ENCODE measurements around the gene ATP7B.

The ATP7B gene

GRCh38 chr13:51916962-51917361, 94.3 kb downstream of the ATP7B start:
- Histone ChIP-seq H3K36me3 (ENCODE audit: control insufficient read depth in 4 of 4, insufficient read depth in 4 of 4, low read length in 3 of 4) (no peaks in the 10 kb centered on the region), H3K9me3 (ENCODE audit: control extremely low read depth in 1 of 5, control insufficient read depth in 4 of 5, insufficient read depth in 2 of 5, low read depth in 1 of 5, low read length in 4 of 5) (no peaks in the 10 kb centered on the region), H3K27ac (ENCODE audit: insufficient read depth in 1 of 2, low read depth in 1 of 2, low read length in 2 of 2, poor library complexity in 1 of 2, severe bottlenecking in 2 of 2) (no peak overlapping the region), H3K4me1 (ENCODE audit: control extremely low read depth in 1 of 4, control insufficient read depth in 4 of 4, insufficient read depth in 4 of 4, low read length in 3 of 4) (peaks cover 0 to 24% (median 16%) of the 10 kb centered on the region in 4 experiments), H3K27me3 (replicated peaks in 2 of 5; ENCODE audit: control insufficient read depth in 4 of 5, insufficient read depth in 5 of 5, low read length in 4 of 5) (no peaks in the 10 kb centered on the region), H3K4me3 (ENCODE audit: control insufficient read depth in 1 of 7, extremely low read depth in 1 of 7, insufficient read depth in 4 of 7, low read depth in 2 of 7, low read length in 6 of 7) (no peak overlapping the region)
- ChIA-PET POLR2A (no interaction called here), CTCF (interaction anchor here (1.2 to 1.5 kb wide), 5 partner anchors 12 to 102 kb away, joined by 3 to 8 read pairs (median 3); no protein-coding TSS in a partner anchor)
- WGBS (ENCODE audit: insufficient coverage): 100% methylated on average over 6 of the region's 8 CpGs
- no peak for DNase-seq

GRCh38 chr13:51916051-51916818, 95.0 kb downstream of the ATP7B start:
- no peaks in the 10 kb centered on the region for H3K9me3 ChIP-seq (ENCODE audit: control extremely low read depth in 1 of 5, control insufficient read depth in 4 of 5, insufficient read depth in 2 of 5, low read depth in 1 of 5, low read length in 4 of 5)
- H3K4me3 ChIP-seq (ENCODE audit: control insufficient read depth in 1 of 7, extremely low read depth in 1 of 7, insufficient read depth in 4 of 7, low read depth in 2 of 7, low read length in 6 of 7): no peak overlapping the region
- DNase-seq: no peak
- H3K27ac ChIP-seq (ENCODE audit: insufficient read depth in 1 of 2, low read depth in 1 of 2, low read length in 2 of 2, poor library complexity in 1 of 2, severe bottlenecking in 2 of 2): no peak overlapping the region
- no peaks in the 10 kb centered on the region for H3K27me3 ChIP-seq (replicated peaks in 2 of 5; ENCODE audit: control insufficient read depth in 4 of 5, insufficient read depth in 5 of 5, low read length in 4 of 5)
- ChIA-PET POLR2A (no interaction called here), CTCF (interaction anchor here (0.6 to 1.5 kb wide), 5 partner anchors 24 to 211 kb away, joined by 3 read pairs; no protein-coding TSS in a partner anchor)
- no peaks in the 10 kb centered on the region for H3K36me3 ChIP-seq (ENCODE audit: control insufficient read depth in 4 of 4, insufficient read depth in 4 of 4, low read length in 3 of 4)
- H3K4me1 ChIP-seq (ENCODE audit: control extremely low read depth in 1 of 4, control insufficient read depth in 4 of 4, insufficient read depth in 4 of 4, low read length in 3 of 4): peaks cover 0 to 32% (median 19%) of the 10 kb centered on the region in 4 experiments
- 95% methylated on average over 4 of the region's 7 CpGs for WGBS (ENCODE audit: insufficient coverage)

- ChIA-PET POLR2A (no interaction called here), CTCF (interaction anchor here (0.9 to 3.8 kb wide), 3 partner anchors 9 to 18 kb away, joined by 3 to 29 read pairs (median 19); no protein-coding TSS in a partner anchor)
- H3K4me1 ChIP-seq (ENCODE audit: control extremely low read depth in 1 of 4, control insufficient read depth in 4 of 4, insufficient read depth in 4 of 4, low read length in 3 of 4): peaks cover 0 to 32% (median 19%) of the 10 kb centered on the region in 4 experiments
- H3K27ac ChIP-seq (ENCODE audit: insufficient read depth in 1 of 2, low read depth in 1 of 2, low read length in 2 of 2, poor library complexity in 1 of 2, severe bottlenecking in 2 of 2): no peak overlapping the region
- H3K9me3 ChIP-seq (ENCODE audit: control extremely low read depth in 1 of 5, control insufficient read depth in 4 of 5, insufficient read depth in 2 of 5, low read depth in 1 of 5, low read length in 4 of 5): no peaks in the 10 kb centered on the region
- DNase-seq: no peak
- 91% methylated on average over 7 of the region's 7 CpGs for WGBS (ENCODE audit: insufficient coverage)
- no peaks in the 10 kb centered on the region for H3K36me3 ChIP-seq (ENCODE audit: control insufficient read depth in 4 of 4, insufficient read depth in 4 of 4, low read length in 3 of 4)
- H3K4me3 ChIP-seq (ENCODE audit: control insufficient read depth in 1 of 7, extremely low read depth in 1 of 7, insufficient read depth in 4 of 7, low read depth in 2 of 7, low read length in 6 of 7): no peak overlapping the region
- no peaks in the 10 kb centered on the region for H3K27me3 ChIP-seq (replicated peaks in 2 of 5; ENCODE audit: control insufficient read depth in 4 of 5, insufficient read depth in 5 of 5, low read length in 4 of 5)
These were observed 97.1 kb downstream of the ATP7B start for GRCh38 chr13:51914137-51914493.

- ChIA-PET POLR2A (no interaction called here), CTCF (interaction anchor here (0.9 to 3.8 kb wide), 5 partner anchors 10 to 286 kb away, joined by 3 to 29 read pairs (median 4); no protein-coding TSS in a partner anchor)
- Histone ChIP-seq H3K4me1 (ENCODE audit: control extremely low read depth in 1 of 4, control insufficient read depth in 4 of 4, insufficient read depth in 4 of 4, low read length in 3 of 4) (peaks cover 0 to 32% (median 19%) of the 10 kb centered on the region in 4 experiments), H3K4me3 (ENCODE audit: control insufficient read depth in 1 of 7, extremely low read depth in 1 of 7, insufficient read depth in 4 of 7, low read depth in 2 of 7, low read length in 6 of 7) (no peak overlapping the region), H3K9me3 (ENCODE audit: control extremely low read depth in 1 of 5, control insufficient read depth in 4 of 5, insufficient read depth in 2 of 5, low read depth in 1 of 5, low read length in 4 of 5) (no peaks in the 10 kb centered on the region), H3K36me3 (ENCODE audit: control insufficient read depth in 4 of 4, insufficient read depth in 4 of 4, low read length in 3 of 4) (no peaks in the 10 kb centered on the region), H3K27me3 (replicated peaks in 2 of 5; ENCODE audit: control insufficient read depth in 4 of 5, insufficient read depth in 5 of 5, low read length in 4 of 5) (no peaks in the 10 kb centered on the region), H3K27ac (ENCODE audit: insufficient read depth in 1 of 2, low read depth in 1 of 2, low read length in 2 of 2, poor library complexity in 1 of 2, severe bottlenecking in 2 of 2) (no peak overlapping the region)
- peak in 1 of 3 donors; percentile 7 for DNase-seq
- 93% methylated on average over 4 of the region's 4 CpGs for WGBS (ENCODE audit: insufficient coverage)
These were observed 97.7 kb downstream of the ATP7B start for GRCh38 chr13:51913421-51914136.

- Histone ChIP-seq H3K27ac (ENCODE audit: insufficient read depth in 1 of 2, low read depth in 1 of 2, low read length in 2 of 2, poor library complexity in 1 of 2, severe bottlenecking in 2 of 2) (no peak overlapping the region), H3K4me1 (ENCODE audit: control extremely low read depth in 1 of 4, control insufficient read depth in 4 of 4, insufficient read depth in 4 of 4, low read length in 3 of 4) (peaks cover 0 to 32% (median 19%) of the 10 kb centered on the region in 4 experiments), H3K4me3 (ENCODE audit: control insufficient read depth in 1 of 7, extremely low read depth in 1 of 7, insufficient read depth in 4 of 7, low read depth in 2 of 7, low read length in 6 of 7) (no peak overlapping the region), H3K27me3 (replicated peaks in 2 of 5; ENCODE audit: control insufficient read depth in 4 of 5, insufficient read depth in 5 of 5, low read length in 4 of 5) (no peaks in the 10 kb centered on the region), H3K36me3 (ENCODE audit: control insufficient read depth in 4 of 4, insufficient read depth in 4 of 4, low read length in 3 of 4) (no peaks in the 10 kb centered on the region), H3K9me3 (ENCODE audit: control extremely low read depth in 1 of 5, control insufficient read depth in 4 of 5, insufficient read depth in 2 of 5, low read depth in 1 of 5, low read length in 4 of 5) (no peaks in the 10 kb centered on the region)
- DNase-seq: peak in 2 of 3 donors; percentile 69 to 70
- ChIA-PET CTCF (interaction anchor here (0.9 to 3.8 kb wide), 10 partner anchors 9 to 287 kb away, joined by 3 to 29 read pairs (median 3); no protein-coding TSS in a partner anchor), POLR2A (no interaction called here)
- 91% methylated on average over 7 of the region's 11 CpGs for WGBS (ENCODE audit: insufficient coverage)
These were observed 98.6 kb downstream of the ATP7B start for GRCh38 chr13:51912511-51913225.

- Histone ChIP-seq H3K4me1 (ENCODE audit: control extremely low read depth in 1 of 4, control insufficient read depth in 4 of 4, insufficient read depth in 4 of 4, low read length in 3 of 4) (peaks cover 0 to 33% (median 19%) of the 10 kb centered on the region in 4 experiments), H3K36me3 (ENCODE audit: control insufficient read depth in 4 of 4, insufficient read depth in 4 of 4, low read length in 3 of 4) (no peaks in the 10 kb centered on the region), H3K27me3 (replicated peaks in 2 of 5; ENCODE audit: control insufficient read depth in 4 of 5, insufficient read depth in 5 of 5, low read length in 4 of 5) (no peaks in the 10 kb centered on the region), H3K9me3 (ENCODE audit: control extremely low read depth in 1 of 5, control insufficient read depth in 4 of 5, insufficient read depth in 2 of 5, low read depth in 1 of 5, low read length in 4 of 5) (no peaks in the 10 kb centered on the region), H3K4me3 (ENCODE audit: control insufficient read depth in 1 of 7, extremely low read depth in 1 of 7, insufficient read depth in 4 of 7, low read depth in 2 of 7, low read length in 6 of 7) (no peak overlapping the region), H3K27ac (ENCODE audit: insufficient read depth in 1 of 2, low read depth in 1 of 2, low read length in 2 of 2, poor library complexity in 1 of 2, severe bottlenecking in 2 of 2) (no peak overlapping the region)
- ChIA-PET POLR2A (no interaction called here), CTCF (interaction anchor here (0.9 to 3.8 kb wide), 13 partner anchors 8 to 287 kb away, joined by 3 to 29 read pairs (median 3); no protein-coding TSS in a partner anchor)
- peak in 1 of 3 donors; percentile 36 for DNase-seq
- WGBS (ENCODE audit: insufficient coverage): 88% methylated on average over 7 of the region's 10 CpGs
These were observed 99.2 kb downstream of the ATP7B start for GRCh38 chr13:51912091-51912490.

Data from common myeloid progenitor, CD34-positive (primary cell).